Measurements from ENCODE around the gene IQSEC1. TPM values are rescaled to one million over a fixed set of nuclear protein-coding genes. Genes with fewer than 3 reads are reported as not detected.

Gene IQSEC1
- total RNA-seq, 1 donor from 2014 or later: 34.2 TPM

DNA sequence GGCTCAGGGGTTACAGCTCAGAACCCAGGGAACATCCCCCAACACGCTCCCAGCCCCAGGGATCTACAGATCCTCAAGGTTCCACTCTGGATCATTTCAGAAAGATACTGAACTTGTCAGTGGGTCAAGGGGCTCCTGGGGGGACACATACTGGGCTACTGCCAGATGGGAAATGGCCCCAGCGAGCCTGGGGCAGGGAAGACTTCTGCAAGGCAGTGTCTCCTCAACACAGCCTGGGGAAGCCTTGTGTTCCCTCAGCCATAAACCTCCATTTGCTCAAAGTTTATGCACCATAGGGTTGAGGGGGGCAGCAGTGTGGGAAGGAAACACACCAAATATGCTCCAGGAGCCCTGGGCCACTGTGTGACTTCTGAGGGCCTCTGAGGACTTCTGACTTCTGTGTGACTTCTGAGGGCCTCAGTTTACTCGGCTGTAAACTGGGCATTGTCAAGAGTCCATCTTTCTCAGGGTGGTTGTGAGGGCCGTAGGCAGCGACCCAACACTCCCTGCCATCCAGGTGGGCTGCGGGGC lies 58.4 kb downstream of the IQSEC1 start:
- peaks cover 18% of the 10 kb centered on the region for H3K27me3 Mint-ChIP-seq
- no peaks in the 10 kb centered on the region for H3K9me3 Mint-ChIP-seq (ENCODE audit: low read depth)
- peaks cover 10% of the 10 kb centered on the region for H3K4me1 Mint-ChIP-seq (ENCODE audit: low read depth)
- DNase-seq (ENCODE audit: low spot score, unreplicated experiment): no peak
- H3K4me3 Mint-ChIP-seq (ENCODE audit: low read depth): no peak overlapping the region
- no peak overlapping the region for H3K27ac Mint-ChIP-seq
- no peak for TF ChIP-seq CTCF (IDR thresholded peaks at IDR 0.05; ENCODE audit: unreplicated experiment)
- H3K36me3 Mint-ChIP-seq (ENCODE audit: insufficient read depth): no peaks in the 10 kb centered on the region

DNA sequence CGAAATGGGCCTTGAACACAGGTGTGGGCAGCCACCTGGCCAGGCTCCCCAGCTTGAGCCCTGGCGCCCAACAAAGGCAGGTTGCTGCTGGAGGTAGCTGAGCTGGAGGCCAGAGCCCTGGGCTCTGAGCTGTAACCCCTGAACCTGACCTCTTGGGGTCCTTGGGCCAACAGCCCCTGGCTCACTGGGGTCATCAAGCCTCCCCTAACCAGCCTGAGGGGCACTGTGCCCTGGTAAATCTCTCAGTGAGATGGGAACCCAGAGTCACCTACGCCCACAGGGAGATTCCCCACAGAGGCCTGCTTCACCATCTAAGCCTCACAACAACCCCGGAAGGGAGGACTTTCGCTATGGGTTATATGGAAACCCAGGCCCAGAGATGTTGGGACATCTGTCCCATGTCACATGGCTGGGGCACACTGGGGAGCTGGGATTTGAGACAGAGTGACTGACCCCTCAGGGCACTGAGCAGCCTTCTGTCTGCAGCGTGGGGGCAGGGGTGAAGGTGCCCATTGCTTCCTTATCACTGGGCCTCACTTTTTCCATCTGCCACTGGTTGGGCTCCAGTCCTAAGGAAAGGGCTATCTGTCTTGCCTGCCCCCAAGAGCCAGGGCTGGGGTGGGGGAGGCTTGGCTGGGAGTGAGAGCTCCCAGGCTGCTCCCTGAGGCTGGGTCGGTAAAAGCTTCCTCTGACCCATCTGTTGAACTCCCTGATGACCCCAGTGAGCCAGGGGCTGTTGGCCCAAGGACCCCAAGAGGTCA lies 59.1 kb downstream of the IQSEC1 start:
- Mint-ChIP-seq H3K4me1 (ENCODE audit: low read depth) (peaks cover 10% of the 10 kb centered on the region), H3K27me3 (peaks cover 20% of the 10 kb centered on the region), H3K36me3 (ENCODE audit: insufficient read depth) (no peaks in the 10 kb centered on the region), H3K9me3 (ENCODE audit: low read depth) (no peaks in the 10 kb centered on the region), H3K27ac (no peak overlapping the region), H3K4me3 (ENCODE audit: low read depth) (no peak overlapping the region)
- TF ChIP-seq CTCF (IDR thresholded peaks at IDR 0.05; ENCODE audit: unreplicated experiment): no peak
- DNase-seq (ENCODE audit: low spot score, unreplicated experiment): no peak

GRCh38 chr3:13013566-13013965 lies 59.7 kb downstream of the IQSEC1 start:
- no peak for DNase-seq (ENCODE audit: low spot score, unreplicated experiment)
- Mint-ChIP-seq H3K4me1 (ENCODE audit: low read depth) (peaks cover 10% of the 10 kb centered on the region), H3K27ac (no peak overlapping the region), H3K4me3 (ENCODE audit: low read depth) (no peak overlapping the region), H3K36me3 (ENCODE audit: insufficient read depth) (no peaks in the 10 kb centered on the region), H3K9me3 (ENCODE audit: low read depth) (no peaks in the 10 kb centered on the region), H3K27me3 (peaks cover 20% of the 10 kb centered on the region)
- no peak for TF ChIP-seq CTCF (IDR thresholded peaks at IDR 0.05; ENCODE audit: unreplicated experiment)

DNA sequence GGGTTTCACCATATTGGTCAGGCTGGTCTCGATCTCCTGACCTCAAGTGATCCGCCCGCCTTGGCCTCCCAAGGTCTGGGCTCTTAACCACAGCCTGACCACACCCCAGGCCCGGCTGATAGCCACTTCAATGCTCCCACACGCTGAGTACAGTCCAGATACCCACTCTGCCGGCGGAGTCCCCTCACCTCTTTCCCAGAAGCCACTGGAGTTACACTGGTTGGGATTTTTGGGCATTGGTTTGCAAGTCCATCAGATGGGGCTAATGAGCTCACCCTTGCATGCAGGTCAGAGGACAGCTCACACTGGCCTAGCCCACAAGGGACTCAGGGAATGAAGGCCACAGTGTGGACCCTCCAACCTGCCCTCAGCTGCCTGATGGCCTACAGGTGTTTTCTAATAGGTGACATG lies 60.1 kb downstream of the IQSEC1 start:
- H3K4me3 Mint-ChIP-seq (ENCODE audit: low read depth): no peak overlapping the region
- H3K36me3 Mint-ChIP-seq (ENCODE audit: insufficient read depth): no peaks in the 10 kb centered on the region
- no peaks in the 10 kb centered on the region for H3K9me3 Mint-ChIP-seq (ENCODE audit: low read depth)
- no peak overlapping the region for H3K27ac Mint-ChIP-seq
- H3K27me3 Mint-ChIP-seq: peaks cover 23% of the 10 kb centered on the region
- peaks cover 13% of the 10 kb centered on the region for H3K4me1 Mint-ChIP-seq (ENCODE audit: low read depth)
- TF ChIP-seq CTCF (IDR thresholded peaks at IDR 0.05; ENCODE audit: unreplicated experiment): no peak
- no peak for DNase-seq (ENCODE audit: low spot score, unreplicated experiment)

DNA sequence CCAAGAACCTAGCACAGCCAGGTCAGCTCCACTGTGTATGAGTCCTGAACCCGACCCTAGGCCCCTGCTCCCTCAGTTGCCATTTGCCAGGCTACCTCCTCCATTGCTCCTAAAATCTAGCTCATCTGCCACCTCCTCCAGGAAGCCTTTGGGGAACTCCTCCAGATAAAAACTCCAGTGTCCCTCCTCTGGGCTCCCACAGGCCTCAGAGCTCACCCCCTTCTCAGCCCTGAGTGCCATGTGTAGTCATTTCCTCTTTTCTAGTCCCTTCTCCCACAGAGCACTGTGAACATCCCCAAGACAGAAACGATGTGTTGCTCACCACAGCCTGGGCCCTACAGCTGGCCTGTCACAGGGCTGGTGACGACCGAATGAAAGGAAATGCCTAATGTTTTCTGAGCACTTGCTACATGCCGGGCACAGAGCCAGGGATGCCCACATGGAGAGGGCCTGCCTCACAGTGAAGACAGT lies 61.0 kb downstream of the IQSEC1 start:
- no peak for TF ChIP-seq CTCF (IDR thresholded peaks at IDR 0.05; ENCODE audit: unreplicated experiment)
- DNase-seq (ENCODE audit: low spot score, unreplicated experiment): no peak
- Mint-ChIP-seq H3K9me3 (ENCODE audit: low read depth) (no peaks in the 10 kb centered on the region), H3K4me1 (ENCODE audit: low read depth) (peaks cover 13% of the 10 kb centered on the region), H3K36me3 (ENCODE audit: insufficient read depth) (no peaks in the 10 kb centered on the region), H3K4me3 (ENCODE audit: low read depth) (no peak overlapping the region), H3K27ac (no peak overlapping the region), H3K27me3 (peaks cover 21% of the 10 kb centered on the region)
